Activated T-helper 9 cell treated with anti-CD3 and anti-CD28 coated beads, Interleukin-2, amount 50 U/mL, for 16 hours (primary cell): ENCODE results near the gene FXN.
"Not testable (repeated sequence)": the region's sequence is repeated elsewhere in the genome, so short reads cannot be mapped to it uniquely, and the experiment has no call there.

Experiments used
- DNase-seq: peaks from one replicate; pipeline ENCODE4 v3.0.0-alpha.2; 2020; ENCODE audit warnings: low read depth

Gene FXN

GRCh38 chr9:69027355-69028097 is 8.0 kb upstream of the FXN start:
- no peak for DNase-seq

DNA sequence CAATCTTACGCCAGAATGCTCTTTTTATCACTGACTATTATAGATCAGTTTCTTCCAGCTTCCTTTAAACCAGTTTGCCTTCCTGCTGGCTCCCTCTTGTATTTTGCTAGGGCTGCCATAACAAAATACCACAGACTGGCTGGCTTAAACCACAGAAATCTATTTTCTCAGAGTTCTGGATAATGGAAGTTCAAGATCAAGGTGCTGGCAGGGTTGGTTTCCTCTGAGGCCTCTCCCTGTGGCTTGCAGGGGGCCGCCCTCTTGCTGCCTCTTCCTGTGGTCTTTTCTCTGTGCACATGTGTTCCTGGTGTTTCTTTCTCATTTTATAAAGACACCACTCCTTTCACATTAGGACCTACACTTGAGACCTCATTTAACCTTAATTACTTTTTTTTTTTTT is 6.8 kb upstream of the FXN start:
- DNase-seq, result no peak

DNA sequence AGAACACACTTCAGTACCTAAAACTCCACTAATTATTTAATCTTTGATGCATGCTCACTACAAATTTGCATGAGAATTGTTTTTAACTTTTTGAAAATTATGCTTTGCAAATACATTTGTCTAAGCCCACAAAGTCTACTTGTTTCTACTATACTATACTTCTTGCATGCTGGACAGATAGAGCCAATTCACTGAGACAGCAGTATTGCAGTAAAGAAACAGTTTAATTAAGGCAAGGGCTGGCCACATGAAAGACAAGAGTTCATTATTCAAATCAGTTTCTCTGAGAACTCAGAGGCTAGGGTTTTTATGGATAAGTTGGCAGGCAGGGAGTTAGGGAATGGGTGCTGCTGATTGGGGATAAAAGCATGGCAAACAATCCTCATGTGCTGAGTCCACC is 6.0 kb upstream of the FXN start:
- no peak for DNase-seq

- DNase-seq, result no peak
These were observed 4.5 kb upstream of the FXN start for GRCh38 chr9:69030851-69031645.

GRCh38 chr9:69034071-69034470 is 1.5 kb upstream of the FXN start:
- no peak for DNase-seq

- no peak for DNase-seq
These were observed 757 bp downstream of the FXN start for GRCh38 chr9:69036309-69036708.

- no peak for DNase-seq
These were observed 1.2 kb downstream of the FXN start for GRCh38 chr9:69036799-69037198.

- DNase-seq, result no peak
These were observed 5.1 kb downstream of the FXN start for GRCh38 chr9:69040646-69041045.

GRCh38 chr9:69044240-69045219 is 9.0 kb downstream of the FXN start:
- DNase-seq, result no peak

DNA sequence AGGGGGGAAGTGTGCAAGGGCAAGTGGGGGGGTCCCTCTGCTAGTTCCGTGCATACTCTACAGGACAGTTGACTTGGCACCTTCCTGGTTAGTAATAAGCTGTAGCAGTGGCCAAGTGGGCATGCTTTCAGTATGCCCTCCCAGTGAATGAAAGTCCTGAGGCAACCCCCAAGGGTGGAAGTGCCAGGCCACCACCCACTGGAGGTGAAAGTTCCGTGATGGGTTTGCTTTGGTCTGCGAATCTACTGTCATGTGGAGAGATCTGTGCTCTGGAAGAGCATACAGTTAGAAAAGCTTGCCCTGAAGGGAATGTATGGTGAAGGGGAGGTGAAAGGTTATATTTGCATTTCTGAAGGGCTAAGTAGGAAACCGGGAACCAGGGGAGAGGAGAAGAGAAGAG is 10.3 kb downstream of the FXN start:
- no peak for DNase-seq

DNA sequence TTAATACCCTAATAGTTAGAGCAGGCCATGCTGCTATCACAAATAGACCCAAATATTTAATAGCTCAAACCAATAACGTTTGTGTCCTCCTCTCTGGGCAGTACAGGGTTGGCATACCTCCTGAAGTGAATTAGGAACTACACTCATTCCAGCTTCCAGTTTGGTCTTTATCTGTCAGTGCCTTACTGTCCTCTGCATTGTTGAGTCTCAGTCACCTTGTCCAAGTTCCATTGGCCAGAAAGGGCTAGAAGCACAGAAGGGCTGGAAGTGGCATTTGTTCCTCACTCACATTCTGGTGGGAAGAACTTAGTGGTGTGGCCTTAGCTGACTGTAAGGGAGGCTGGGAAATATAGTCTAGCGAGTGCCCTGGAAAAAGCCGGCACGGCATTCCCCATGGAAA is 11.2 kb downstream of the FXN start:
- no peak for DNase-seq

DNA sequence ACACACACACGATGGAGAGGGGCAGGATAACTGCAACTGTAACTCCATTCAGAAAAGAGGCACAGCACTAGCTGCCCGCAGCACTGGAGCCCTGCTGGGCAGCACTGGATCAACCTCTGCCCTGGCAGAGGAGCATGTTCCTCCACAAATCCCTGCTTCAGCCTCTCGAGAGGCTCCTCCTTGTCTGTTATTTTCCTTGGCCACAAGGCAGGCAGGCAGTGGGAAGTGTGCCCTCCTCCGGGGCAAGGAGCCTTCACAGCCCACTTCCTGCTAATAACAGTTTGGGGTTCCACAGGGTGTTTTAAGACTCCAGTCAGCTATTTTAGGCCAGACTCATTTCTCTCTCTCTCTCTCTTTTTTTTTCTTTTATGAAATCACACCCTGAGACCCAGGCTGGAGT is 11.8 kb downstream of the FXN start:
- DNase-seq, result no peak

DNA sequence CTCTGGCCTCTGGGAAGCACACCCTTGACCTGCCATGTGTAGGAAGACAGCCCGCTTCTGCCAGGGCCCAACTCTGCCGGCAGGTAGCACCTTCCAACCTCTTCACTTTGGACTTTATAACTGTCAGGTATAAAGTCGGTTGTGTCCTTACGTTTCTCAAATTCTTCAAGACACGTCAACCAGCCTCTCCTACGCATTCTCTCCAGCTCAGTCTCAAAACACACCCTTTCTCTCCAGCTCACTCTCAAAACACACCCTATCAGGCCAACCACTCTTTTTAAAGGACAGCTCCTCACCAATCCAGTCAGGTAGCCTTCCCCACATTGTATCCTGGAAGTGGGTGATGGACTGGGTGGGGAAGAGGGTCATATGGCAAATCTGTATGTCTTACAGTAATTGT is 13.5 kb downstream of the FXN start:
- no peak for DNase-seq

DNA sequence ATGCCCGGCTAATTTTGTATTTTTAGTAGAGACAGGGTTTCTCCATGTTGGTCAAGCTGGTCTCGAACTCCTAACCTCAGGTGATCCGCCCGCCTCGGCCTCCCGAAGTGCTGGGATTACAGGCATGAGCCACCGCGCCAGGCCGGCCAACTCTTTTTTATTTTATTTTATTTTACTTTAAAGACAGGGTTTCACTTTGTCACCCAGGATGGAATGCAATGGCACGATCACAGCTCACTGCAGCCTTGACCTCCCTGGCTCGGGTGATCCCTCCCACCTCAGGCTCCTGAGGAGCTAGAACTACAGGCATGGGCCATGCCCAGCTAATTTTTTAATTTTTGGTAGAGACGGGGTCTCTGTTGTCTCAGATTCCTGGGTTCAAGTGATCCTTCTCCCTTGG is 15.4 kb downstream of the FXN start:
- not testable (repeated sequence) for DNase-seq

GRCh38 chr9:69054989-69055388 is 19.4 kb downstream of the FXN start:
- DNase-seq, result no peak

DNA sequence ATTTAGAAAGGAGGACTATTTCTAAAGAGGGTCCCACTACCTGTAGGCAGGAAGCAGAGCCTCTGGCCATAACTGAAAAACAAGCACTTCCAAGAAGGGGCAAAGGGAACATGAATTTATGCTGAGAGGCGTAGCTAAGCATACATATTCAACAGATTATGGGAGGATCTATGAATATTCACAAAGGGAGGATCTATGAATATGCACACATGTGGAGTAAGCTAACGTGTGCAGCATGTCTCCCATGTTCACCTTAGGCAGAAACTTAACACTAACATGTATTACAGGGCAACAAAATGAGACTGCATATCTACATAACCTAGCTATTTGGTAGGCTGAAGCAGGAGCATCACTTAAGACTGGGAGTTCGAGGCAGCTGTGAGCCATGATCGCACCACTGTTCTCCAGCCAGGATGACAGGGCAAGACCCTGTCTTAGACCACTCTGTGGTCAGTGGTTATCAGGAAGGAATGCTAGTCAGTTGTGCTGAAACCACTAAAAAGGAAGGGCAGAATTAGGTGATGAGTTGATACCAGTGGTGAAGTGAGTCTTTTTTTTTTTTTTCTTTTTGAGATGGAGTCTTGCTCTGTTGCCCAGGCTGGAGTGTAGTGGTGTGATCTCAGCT is 20.8 kb downstream of the FXN start:
- DNase-seq, result no peak

DNA sequence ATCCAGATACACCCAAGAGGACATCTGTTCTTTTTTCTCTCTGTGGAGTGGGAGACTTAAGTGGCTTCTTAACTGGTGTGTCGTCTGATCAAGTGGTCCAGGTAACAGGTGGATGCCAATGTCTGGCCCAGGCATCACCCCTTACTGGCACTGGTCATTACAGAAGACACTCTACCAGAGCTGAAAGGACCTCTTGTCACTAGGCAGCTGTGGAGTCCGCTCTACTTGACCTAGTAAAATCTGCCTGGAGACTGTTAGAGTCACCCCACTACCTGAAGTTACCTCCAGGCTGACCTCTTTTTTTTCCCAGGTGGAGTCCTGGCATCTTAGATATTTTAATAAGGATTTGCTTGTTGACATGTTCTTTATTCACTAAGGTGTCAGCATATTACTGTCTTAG is 22.5 kb downstream of the FXN start:
- no peak for DNase-seq

DNA sequence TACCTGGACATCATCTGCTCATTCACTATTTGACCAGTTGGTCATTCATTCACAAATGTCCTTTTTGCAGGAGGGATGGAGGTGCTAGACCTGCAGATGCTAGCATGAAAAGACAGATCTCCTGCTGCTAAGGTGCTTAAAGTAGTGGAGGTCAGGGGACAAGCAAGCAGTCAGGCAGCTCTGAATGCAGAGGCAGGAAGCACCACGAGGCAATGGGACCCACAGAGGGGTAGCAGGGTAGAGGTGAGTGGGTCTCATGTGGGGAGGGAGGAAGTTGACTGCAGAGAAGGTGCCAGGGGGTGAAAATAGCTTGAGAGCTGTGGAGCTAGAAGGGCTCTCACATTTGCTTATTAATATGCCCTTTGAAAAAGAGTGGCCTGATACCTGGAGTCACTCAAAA is 25.2 kb downstream of the FXN start:
- DNase-seq, result no peak

DNA sequence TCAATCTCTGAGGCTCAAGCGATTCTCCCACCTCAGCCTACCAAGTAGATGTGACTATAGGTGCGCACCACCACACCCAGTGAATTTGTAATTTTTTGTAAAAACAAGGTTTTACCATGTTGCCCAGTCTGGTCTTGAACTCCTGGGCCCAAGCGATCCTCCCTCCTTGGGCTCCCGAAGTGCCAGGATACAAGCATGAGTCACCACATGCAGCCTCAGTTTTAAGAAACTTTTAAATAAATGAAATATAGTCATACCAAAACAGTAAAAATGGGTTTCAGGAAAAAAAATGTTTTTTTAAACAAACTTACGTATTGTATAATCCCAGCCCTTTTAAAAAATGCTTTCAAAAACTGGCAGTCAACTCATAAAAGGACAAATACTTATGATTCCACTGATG is 26.6 kb downstream of the FXN start:
- DNase-seq, result no peak

- no peak for DNase-seq
These were observed 28.3 kb downstream of the FXN start for GRCh38 chr9:69063839-69064238.

DNA sequence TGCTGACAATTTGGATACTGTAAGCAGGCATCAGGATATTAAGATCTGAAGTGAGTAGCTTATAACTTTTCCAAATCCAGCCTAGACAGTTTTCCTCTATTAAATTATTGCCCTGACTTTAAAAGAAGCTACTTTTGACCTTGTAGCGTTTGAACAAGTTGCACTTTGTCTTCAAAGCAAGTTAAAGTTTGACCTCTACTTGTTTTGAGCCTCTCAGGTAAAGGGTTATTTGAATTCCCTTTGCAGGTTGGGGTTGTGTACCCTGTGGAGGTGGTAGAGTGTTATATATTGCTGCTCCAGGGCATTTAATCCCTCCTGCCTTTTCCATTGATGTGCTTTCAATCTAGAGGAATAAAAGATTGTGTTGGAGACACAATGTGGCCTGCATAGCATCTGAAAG is 30.1 kb downstream of the FXN start:
- DNase-seq, result no peak

GRCh38 chr9:69066955-69067354 is 31.4 kb downstream of the FXN start:
- no peak for DNase-seq
